ENCODE data around the gene CREB3L1.

The CREB3L1 gene

DNA sequence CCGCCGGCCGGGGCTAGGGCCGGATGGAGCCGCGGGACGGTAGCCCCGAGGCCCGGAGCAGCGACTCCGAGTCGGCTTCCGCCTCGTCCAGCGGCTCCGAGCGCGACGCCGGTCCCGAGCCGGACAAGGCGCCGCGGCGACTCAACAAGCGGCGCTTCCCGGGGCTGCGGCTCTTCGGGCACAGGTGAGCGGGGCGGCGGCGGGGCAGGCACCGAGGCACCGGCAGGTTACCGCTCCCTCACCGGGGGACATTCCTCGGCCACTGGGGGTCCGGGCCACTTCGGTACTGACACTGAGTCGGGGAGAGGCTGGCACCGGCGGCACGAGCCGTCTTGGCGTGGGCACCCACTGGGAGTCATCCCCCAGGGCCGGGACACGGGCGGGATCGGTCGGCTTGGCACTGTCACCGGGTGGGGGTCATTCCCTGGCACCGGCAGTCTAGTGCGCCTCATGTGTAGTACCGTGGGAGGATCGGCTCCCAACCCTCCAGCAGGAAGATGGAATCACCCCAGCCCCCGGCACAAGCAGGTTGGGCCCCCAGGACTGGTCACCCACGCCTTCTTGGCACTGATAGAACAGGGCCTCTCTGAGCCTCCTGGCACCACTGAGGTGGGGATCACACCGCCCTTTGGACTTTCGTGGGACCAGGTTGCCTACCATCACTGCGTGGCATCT, 70.3 kb downstream of the CREB3L1 start:
- Histone ChIP-seq H3K4me1 (ENCODE audit: control insufficient read depth, insufficient read depth, low read length) (peaks cover 40% of the 10 kb centered on the region), H3K4me3 (ENCODE audit: low read length in 2 of 2) (peak overlapping the region; percentile 77 to 81), H3K9ac (ENCODE audit: low read length in 2 of 2) (peak overlapping the region; percentile 68 to 72), H3K9me3 (ENCODE audit: control insufficient read depth in 2 of 2, low read length in 2 of 2) (no peaks in the 10 kb centered on the region), H3K36me3 (ENCODE audit: control insufficient read depth in 2 of 2, insufficient read depth in 2 of 2, low read length in 2 of 2) (no peaks in the 10 kb centered on the region), H3K27ac (ENCODE audit: low read length) (no peak overlapping the region), H3K27me3 (ENCODE audit: control insufficient read depth in 1 of 2, insufficient read depth in 2 of 2, low read length in 2 of 2) (no peaks in the 10 kb centered on the region)

DNA sequence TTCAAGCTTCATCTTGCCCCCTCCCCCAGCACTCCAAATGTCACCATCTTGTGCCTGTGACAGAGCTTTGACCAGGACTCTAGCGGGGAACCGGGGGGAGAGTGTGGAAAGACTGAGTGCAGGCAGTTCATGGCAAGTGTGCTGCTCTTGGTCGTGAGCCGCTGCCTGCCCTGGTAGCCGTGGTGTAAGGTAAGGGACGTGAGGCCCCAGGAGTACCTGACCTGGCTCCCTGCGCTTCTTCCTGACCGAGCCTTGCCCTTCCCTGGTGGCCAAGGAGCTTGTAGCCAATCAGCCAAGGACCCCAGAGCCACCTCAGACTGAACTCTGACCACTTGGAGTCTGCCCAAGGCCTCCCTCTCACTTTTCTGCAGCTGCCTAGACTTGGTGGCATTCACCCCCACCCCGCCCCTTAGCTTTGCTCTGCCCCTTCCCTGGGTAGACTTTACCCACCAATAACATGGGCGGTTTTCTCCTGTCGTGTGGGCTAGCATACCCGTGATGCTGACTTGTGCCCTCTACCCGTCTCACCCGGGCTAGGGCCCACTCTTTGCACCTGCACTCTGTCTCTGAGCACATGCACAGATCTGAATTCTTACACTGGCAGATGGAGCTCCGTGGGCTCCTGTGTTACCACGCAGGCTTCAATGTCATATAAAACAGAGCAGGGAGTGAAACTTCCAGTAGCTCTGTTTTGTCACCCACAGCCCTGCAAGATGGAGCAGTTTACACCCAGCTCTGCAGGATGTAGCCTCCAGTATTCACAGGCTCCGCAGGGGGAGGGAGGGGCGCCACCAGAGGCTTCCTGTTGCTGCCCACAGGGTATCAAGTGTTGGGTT, 71.3 kb downstream of the CREB3L1 start:
- no peaks in the 10 kb centered on the region for H3K36me3 ChIP-seq (ENCODE audit: control insufficient read depth in 2 of 2, insufficient read depth in 2 of 2, low read length in 2 of 2)
- no peak overlapping the region for H3K9ac ChIP-seq (ENCODE audit: low read length in 2 of 2)
- no peak overlapping the region for H3K27ac ChIP-seq (ENCODE audit: low read length)
- H3K4me1 ChIP-seq (ENCODE audit: control insufficient read depth, insufficient read depth, low read length), result peaks cover 46% of the 10 kb centered on the region
- H3K4me3 ChIP-seq (ENCODE audit: low read length in 2 of 2), result peak overlapping the region; percentile 77 to 81
- H3K9me3 ChIP-seq (ENCODE audit: control insufficient read depth in 2 of 2, low read length in 2 of 2), result no peaks in the 10 kb centered on the region
- H3K27me3 ChIP-seq (ENCODE audit: control insufficient read depth in 1 of 2, insufficient read depth in 2 of 2, low read length in 2 of 2), result no peaks in the 10 kb centered on the region

DNA sequence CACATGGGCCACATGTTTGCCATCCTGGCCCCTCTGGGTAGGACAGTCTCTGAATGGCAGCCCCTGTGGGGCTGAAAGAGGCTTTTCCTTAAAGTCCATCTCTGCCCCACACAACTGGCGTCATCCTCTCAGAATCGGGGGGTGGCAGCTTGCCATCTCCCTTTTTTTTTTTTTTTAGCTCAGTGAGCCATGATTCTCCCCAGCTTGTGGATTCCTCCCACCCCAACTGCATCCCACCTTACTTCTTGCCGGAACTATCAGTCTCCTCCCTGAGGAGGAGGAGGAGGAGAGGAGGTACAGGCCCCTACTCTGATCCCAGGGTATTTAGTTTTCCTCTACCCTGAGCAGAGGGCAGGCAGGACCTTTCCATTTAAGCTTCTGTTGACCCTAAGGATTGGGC, 73.2 kb downstream of the CREB3L1 start:
- H3K9ac ChIP-seq (ENCODE audit: low read length in 2 of 2), result peak overlapping the region in 1 of 2 donors; percentile 29
- H3K4me1 ChIP-seq (ENCODE audit: control insufficient read depth, insufficient read depth, low read length), result peaks cover 43% of the 10 kb centered on the region
- H3K27me3 ChIP-seq (ENCODE audit: control insufficient read depth in 1 of 2, insufficient read depth in 2 of 2, low read length in 2 of 2), result no peaks in the 10 kb centered on the region
- H3K9me3 ChIP-seq (ENCODE audit: control insufficient read depth in 2 of 2, low read length in 2 of 2), result no peaks in the 10 kb centered on the region
- H3K27ac ChIP-seq (ENCODE audit: low read length), result no peak overlapping the region
- H3K4me3 ChIP-seq (ENCODE audit: low read length in 2 of 2), result no peak overlapping the region
- H3K36me3 ChIP-seq (ENCODE audit: control insufficient read depth in 2 of 2, insufficient read depth in 2 of 2, low read length in 2 of 2), result no peaks in the 10 kb centered on the region

DNA sequence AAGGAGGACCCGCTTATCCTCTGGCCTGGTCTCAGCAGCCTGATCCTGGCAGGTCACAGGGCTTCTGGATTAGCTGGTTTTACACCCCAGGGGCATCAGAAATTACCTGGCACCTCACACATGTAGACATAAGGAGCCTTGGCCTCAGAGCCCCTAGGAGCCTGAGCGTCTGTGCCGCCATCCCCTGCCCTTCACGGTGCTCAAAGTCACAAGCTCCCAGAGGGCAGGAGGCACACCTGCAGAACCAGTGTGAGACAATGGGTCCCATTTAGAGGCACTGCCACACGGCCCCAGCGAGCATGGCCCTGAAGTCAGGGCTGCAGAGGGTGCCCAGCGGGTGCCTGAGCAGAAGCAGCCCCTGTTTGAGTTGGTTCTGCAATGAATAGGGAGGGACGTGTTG, 73.7 kb downstream of the CREB3L1 start:
- peaks cover 43% of the 10 kb centered on the region for H3K4me1 ChIP-seq (ENCODE audit: control insufficient read depth, insufficient read depth, low read length)
- no peak overlapping the region for H3K27ac ChIP-seq (ENCODE audit: low read length)
- H3K9ac ChIP-seq (ENCODE audit: low read length in 2 of 2), result peak overlapping the region in 1 of 2 donors; percentile 29
- H3K27me3 ChIP-seq (ENCODE audit: control insufficient read depth in 1 of 2, insufficient read depth in 2 of 2, low read length in 2 of 2), result no peaks in the 10 kb centered on the region
- no peak overlapping the region for H3K4me3 ChIP-seq (ENCODE audit: low read length in 2 of 2)
- no peaks in the 10 kb centered on the region for H3K9me3 ChIP-seq (ENCODE audit: control insufficient read depth in 2 of 2, low read length in 2 of 2)
- no peaks in the 10 kb centered on the region for H3K36me3 ChIP-seq (ENCODE audit: control insufficient read depth in 2 of 2, insufficient read depth in 2 of 2, low read length in 2 of 2)

DNA sequence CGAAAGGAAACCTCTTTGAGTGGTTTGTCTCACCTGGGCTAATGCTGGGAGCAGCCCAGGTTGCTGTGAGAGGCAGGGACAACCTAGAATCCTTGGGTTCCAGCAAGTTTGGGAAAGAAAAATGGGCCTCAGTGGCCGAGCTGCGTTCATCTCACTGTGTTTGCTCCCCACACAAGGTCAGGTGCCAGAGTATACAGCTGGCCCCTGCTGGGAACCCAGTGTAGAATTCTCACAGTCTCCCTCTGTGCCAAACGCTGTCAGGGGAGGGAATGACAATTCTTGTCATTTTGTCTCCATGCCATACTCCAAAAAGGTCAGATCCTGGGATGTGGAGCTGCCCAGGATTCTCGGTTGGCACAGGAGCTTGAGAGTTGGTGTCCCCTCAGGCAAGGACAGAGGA, 74.1 kb downstream of the CREB3L1 start:
- no peaks in the 10 kb centered on the region for H3K36me3 ChIP-seq (ENCODE audit: control insufficient read depth in 2 of 2, insufficient read depth in 2 of 2, low read length in 2 of 2)
- H3K9me3 ChIP-seq (ENCODE audit: control insufficient read depth in 2 of 2, low read length in 2 of 2), result no peaks in the 10 kb centered on the region
- no peak overlapping the region for H3K4me3 ChIP-seq (ENCODE audit: low read length in 2 of 2)
- peaks cover 41% of the 10 kb centered on the region for H3K4me1 ChIP-seq (ENCODE audit: control insufficient read depth, insufficient read depth, low read length)
- no peak overlapping the region for H3K27ac ChIP-seq (ENCODE audit: low read length)
- no peaks in the 10 kb centered on the region for H3K27me3 ChIP-seq (ENCODE audit: control insufficient read depth in 1 of 2, insufficient read depth in 2 of 2, low read length in 2 of 2)
- H3K9ac ChIP-seq (ENCODE audit: low read length in 2 of 2), result no peak overlapping the region

DNA sequence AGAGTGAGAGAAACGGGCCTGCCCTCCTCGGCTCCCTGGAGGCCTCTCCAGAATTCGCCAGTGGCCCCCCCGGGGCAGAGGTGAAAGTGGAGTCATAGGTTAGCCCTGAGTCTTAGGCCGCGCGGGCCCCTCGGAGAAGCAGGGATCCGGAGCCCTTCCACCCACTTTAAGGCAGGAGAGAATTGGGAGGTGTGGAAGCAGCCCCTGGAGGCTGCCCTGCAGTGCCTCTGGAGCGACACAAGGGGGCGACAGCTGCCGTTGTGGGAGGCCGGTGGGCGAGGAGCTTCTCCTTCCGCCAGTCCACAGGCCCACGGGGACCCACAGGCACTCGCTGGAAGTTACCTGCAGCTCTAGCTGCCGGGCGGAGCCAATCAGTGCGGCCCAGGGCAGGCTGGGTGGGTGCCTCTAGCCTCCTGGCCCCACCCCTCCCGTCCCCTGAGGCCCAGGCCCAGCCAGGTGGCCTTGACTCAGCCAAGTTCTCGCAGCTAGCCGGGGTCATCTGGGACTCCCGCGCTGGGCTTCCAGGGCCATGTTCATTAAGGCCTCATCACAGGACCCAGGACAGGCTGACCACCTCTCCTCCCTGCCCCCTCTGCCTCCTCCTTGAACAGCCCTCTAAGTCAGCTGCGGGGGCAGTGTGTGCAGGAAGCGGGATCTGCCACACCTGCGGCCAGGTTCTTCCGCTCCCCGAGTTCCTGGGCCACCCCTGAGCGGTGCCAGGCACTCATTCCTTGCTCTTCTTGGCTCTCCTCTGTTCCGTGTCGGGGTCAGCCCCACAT, 74.8 kb downstream of the CREB3L1 start:
- H3K4me3 ChIP-seq (ENCODE audit: low read length in 2 of 2), result peak overlapping the region in 1 of 2 donors; percentile 49
- H3K36me3 ChIP-seq (ENCODE audit: control insufficient read depth in 2 of 2, insufficient read depth in 2 of 2, low read length in 2 of 2), result no peaks in the 10 kb centered on the region
- no peak overlapping the region for H3K9ac ChIP-seq (ENCODE audit: low read length in 2 of 2)
- no peak overlapping the region for H3K27ac ChIP-seq (ENCODE audit: low read length)
- peaks cover 36% of the 10 kb centered on the region for H3K4me1 ChIP-seq (ENCODE audit: control insufficient read depth, insufficient read depth, low read length)
- no peaks in the 10 kb centered on the region for H3K27me3 ChIP-seq (ENCODE audit: control insufficient read depth in 1 of 2, insufficient read depth in 2 of 2, low read length in 2 of 2)
- no peaks in the 10 kb centered on the region for H3K9me3 ChIP-seq (ENCODE audit: control insufficient read depth in 2 of 2, low read length in 2 of 2)

DNA sequence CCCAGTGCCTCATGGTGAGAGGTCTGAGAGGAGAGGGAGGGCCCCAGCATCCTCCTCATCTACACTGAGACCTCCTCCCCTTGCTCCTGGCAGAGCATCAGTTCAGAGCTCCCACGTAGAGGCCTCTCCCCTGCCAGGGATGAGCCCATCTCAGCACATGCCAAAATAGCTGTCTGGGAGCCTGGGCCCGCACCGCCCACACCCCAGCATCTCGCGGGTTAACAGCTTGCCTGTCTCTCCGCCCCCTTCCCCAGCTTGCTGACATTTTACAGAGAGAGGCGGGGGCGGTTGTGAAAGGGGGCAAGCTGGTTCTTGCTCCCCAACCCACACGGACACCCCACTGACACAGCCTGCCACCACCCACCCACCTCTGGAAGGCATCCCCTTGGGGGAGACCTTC, 76.2 kb downstream of the CREB3L1 start:
- H3K9me3 ChIP-seq (ENCODE audit: control insufficient read depth in 2 of 2, low read length in 2 of 2), result no peaks in the 10 kb centered on the region
- no peak overlapping the region for H3K27ac ChIP-seq (ENCODE audit: low read length)
- no peak overlapping the region for H3K9ac ChIP-seq (ENCODE audit: low read length in 2 of 2)
- no peaks in the 10 kb centered on the region for H3K36me3 ChIP-seq (ENCODE audit: control insufficient read depth in 2 of 2, insufficient read depth in 2 of 2, low read length in 2 of 2)
- peaks cover 28% of the 10 kb centered on the region for H3K4me1 ChIP-seq (ENCODE audit: control insufficient read depth, insufficient read depth, low read length)
- H3K27me3 ChIP-seq (ENCODE audit: control insufficient read depth in 1 of 2, insufficient read depth in 2 of 2, low read length in 2 of 2), result no peaks in the 10 kb centered on the region
- H3K4me3 ChIP-seq (ENCODE audit: low read length in 2 of 2), result no peak overlapping the region

DNA sequence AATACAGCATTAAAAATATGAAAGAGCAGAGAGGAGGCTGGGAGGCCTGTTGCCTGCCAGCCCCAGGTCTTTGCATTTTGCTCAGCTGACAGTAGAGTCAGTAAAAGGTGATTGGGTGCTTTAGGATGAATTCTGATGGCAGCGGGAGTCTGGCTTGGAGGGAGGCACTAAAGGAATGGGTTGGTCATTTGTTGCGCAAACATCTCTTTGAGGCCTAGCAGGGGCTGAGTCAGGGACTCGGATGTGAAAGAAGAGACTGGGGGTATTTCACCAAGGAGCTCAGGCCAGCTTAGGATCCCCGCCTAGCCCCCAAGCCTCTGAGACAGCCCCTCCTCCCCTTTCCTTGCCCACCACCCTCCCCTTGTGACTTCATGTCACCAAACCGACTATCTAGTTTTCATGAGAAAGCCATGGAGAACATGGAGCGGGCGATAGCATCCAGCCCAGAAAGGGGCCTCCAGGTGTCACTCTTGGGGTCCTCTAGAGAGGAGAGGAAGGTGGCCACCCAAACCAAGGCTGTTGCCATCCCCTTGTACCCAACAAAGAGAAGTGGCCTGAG, 79.5 kb downstream of the CREB3L1 start:
- no peak overlapping the region for H3K4me3 ChIP-seq (ENCODE audit: low read length in 2 of 2)
- no peak overlapping the region for H3K27ac ChIP-seq (ENCODE audit: low read length)
- no peaks in the 10 kb centered on the region for H3K36me3 ChIP-seq (ENCODE audit: control insufficient read depth in 2 of 2, insufficient read depth in 2 of 2, low read length in 2 of 2)
- H3K4me1 ChIP-seq (ENCODE audit: control insufficient read depth, insufficient read depth, low read length), result peaks cover 24% of the 10 kb centered on the region
- no peak overlapping the region for H3K9ac ChIP-seq (ENCODE audit: low read length in 2 of 2)
- no peaks in the 10 kb centered on the region for H3K27me3 ChIP-seq (ENCODE audit: control insufficient read depth in 1 of 2, insufficient read depth in 2 of 2, low read length in 2 of 2)
- no peaks in the 10 kb centered on the region for H3K9me3 ChIP-seq (ENCODE audit: control insufficient read depth in 2 of 2, low read length in 2 of 2)

DNA sequence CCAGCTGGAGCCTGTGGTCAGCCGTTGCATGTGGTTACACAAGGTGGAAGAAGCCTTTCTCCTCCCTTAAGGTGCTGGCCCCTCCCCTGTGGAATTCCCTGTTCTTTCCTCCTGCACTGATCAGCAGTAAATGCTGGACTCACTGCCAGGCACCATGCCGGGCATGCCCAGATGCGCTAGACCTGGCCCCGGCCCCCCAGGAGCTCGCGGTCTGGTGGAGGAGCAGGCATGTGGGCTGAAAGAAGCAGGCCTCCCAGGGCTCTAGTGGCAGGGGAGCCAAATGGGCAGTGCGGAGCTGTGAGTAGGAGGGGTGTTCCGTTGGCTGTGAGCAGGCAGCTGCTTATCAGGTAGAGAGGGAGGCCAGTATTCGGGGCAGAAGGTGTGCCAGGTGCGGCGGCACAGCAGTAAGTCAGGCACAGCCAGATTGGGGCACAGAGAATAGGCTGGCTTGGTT, 80.0 kb downstream of the CREB3L1 start:
- H3K4me1 ChIP-seq (ENCODE audit: control insufficient read depth, insufficient read depth, low read length), result peaks cover 25% of the 10 kb centered on the region
- H3K27ac ChIP-seq (ENCODE audit: low read length), result no peak overlapping the region
- no peaks in the 10 kb centered on the region for H3K9me3 ChIP-seq (ENCODE audit: control insufficient read depth in 2 of 2, low read length in 2 of 2)
- H3K36me3 ChIP-seq (ENCODE audit: control insufficient read depth in 2 of 2, insufficient read depth in 2 of 2, low read length in 2 of 2), result no peaks in the 10 kb centered on the region
- H3K4me3 ChIP-seq (ENCODE audit: low read length in 2 of 2), result no peak overlapping the region
- H3K27me3 ChIP-seq (ENCODE audit: control insufficient read depth in 1 of 2, insufficient read depth in 2 of 2, low read length in 2 of 2), result no peaks in the 10 kb centered on the region
- no peak overlapping the region for H3K9ac ChIP-seq (ENCODE audit: low read length in 2 of 2)

DNA sequence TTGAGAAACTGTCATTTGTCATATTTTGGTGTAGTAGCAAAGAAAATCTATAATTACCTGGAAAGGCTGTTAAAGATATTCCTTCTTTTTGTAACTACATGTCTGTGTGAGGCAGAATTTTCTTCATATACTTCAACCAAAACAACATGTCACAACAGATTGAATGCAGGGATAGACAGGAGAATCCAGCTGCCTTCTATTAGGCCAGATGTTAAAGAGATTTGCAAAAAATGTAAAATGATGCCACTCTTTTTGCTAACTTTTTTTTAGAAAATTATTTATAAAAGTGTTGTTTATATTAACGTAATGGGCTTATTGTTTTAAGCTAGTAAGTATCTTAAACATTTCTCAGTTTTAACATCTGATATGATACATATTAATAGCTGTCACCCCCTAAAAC, 82.5 kb downstream of the CREB3L1 start:
- H3K4me1 ChIP-seq (ENCODE audit: control insufficient read depth, insufficient read depth, low read length), result peaks cover 36% of the 10 kb centered on the region
- no peaks in the 10 kb centered on the region for H3K27me3 ChIP-seq (ENCODE audit: control insufficient read depth in 1 of 2, insufficient read depth in 2 of 2, low read length in 2 of 2)
- H3K4me3 ChIP-seq (ENCODE audit: low read length in 2 of 2), result no peak overlapping the region
- H3K36me3 ChIP-seq (ENCODE audit: control insufficient read depth in 2 of 2, insufficient read depth in 2 of 2, low read length in 2 of 2), result no peaks in the 10 kb centered on the region
- no peaks in the 10 kb centered on the region for H3K9me3 ChIP-seq (ENCODE audit: control insufficient read depth in 2 of 2, low read length in 2 of 2)
- H3K9ac ChIP-seq (ENCODE audit: low read length in 2 of 2), result no peak overlapping the region
- peak overlapping the region; percentile 94 for H3K27ac ChIP-seq (ENCODE audit: low read length)
